ENCODE data around the gene HMGB3.
"Not testable (repeated sequence)": the region's sequence is repeated elsewhere in the genome, so short reads cannot be mapped to it uniquely, and the experiment has no call there.

HMGB3 gene

GRCh38 chrX:150977411-150978162 is 5.5 kb upstream of the HMGB3 start:
- DNase-seq (ENCODE audit: low spot score), result no peak

DNA sequence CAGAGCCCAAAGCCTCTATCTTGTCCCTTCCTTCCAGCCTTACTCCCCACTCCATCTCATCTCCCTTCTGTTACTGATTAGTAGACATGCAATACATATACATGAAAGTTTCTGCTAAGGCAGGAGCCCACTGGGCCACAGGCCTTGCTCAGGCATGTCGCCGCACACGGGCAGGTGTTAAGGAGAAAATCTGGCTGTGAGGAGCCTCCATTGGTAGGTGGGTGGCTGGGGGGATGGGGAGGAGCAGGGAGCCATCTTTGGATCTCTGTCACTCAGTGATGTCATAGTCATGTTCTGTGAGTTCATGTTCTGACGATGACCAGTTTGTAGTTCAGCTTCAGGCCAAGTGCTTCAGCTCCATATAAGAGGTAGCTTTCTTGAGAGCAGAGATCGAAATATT is 2.9 kb upstream of the HMGB3 start:
- DNase-seq (ENCODE audit: low spot score), result no peak

DNA sequence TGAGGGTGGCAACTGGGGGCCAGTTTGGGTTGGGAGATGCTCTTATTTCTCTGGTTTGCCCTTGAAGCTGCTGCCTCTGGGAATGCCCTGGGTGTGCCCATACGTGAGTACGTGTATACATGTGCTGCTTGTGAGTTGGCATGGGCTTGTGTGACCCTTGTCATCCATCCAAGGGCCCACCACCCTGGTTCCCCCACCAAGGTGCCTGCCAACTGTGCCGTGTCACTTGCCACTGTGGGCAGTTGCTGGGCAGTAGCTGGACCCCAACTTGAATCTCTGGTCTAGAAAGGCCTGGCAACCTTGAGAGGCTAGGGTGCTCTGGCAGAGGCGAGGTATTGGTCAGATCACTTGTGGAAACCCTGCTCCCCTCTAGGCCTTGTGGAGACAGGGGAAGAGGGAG is 2.4 kb upstream of the HMGB3 start:
- DNase-seq (ENCODE audit: low spot score), result no peak

GRCh38 chrX:150982235-150982787 is 824 bp upstream of the HMGB3 start:
- DNase-seq (ENCODE audit: low spot score), result no peak

GRCh38 chrX:150983521-150984168 is 510 bp downstream of the HMGB3 start:
- DNase-seq (ENCODE audit: low spot score), result no peak

DNA sequence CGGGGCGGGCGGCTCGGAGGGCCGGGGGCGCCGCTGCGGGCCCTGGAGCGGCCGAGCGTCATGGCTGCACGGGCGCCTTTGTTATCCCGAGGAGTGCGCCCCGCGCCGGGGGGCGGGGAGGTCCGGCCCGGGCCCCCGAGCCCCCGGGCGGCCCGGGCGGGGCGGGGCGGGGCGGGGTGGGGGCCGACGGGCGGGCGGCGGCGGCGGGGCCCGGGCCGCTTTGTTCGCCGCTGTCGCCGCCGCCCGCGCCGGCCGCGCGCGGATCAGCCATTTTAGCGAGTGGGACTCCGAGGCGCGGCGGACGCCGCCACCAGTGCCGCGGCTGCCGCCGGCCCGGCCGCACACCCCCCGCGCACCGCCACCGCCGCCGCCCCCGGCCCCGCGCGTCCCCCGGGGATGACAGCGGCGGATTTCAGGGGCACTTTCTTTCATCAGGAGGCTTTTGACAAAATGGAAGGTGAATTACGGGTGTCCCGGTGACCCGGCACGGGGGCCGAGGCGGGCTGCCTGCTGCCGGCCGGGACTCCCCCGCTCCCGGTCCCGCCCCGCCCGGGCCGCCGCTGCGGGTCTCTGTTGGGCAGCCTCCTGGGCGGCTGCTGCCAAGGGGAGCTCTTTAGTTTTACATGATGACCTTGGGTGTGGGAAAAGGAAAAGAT is 1.2 kb downstream of the HMGB3 start:
- DNase-seq (ENCODE audit: low spot score), result no peak

- DNase-seq (ENCODE audit: low spot score), result not testable (repeated sequence)
Measured at GRCh38 chrX:150987687-150988086, 4.6 kb downstream of the HMGB3 start.

DNA sequence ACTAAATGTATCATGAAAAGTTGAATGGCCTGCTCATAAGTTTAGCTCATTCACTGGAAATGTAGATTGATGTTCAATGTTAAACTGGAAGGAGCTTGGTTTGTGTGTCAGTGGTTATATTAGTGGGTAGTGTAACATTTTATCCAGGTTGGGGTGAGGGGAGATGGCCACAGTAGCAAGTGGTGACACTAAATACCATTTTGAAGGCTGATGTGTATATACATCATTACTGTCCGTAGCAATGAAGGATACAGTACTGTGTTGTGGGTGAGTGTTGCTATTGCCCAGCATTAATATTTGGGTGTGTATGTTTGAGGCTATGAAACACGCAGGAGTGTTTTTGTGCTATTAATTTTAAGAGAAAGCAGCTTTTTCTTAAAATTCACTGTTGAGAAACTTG is 6.3 kb downstream of the HMGB3 start:
- DNase-seq (ENCODE audit: low spot score), result no peak

GRCh38 chrX:150990910-150991309 is 7.8 kb downstream of the HMGB3 start:
- DNase-seq (ENCODE audit: low spot score), result no peak

DNA sequence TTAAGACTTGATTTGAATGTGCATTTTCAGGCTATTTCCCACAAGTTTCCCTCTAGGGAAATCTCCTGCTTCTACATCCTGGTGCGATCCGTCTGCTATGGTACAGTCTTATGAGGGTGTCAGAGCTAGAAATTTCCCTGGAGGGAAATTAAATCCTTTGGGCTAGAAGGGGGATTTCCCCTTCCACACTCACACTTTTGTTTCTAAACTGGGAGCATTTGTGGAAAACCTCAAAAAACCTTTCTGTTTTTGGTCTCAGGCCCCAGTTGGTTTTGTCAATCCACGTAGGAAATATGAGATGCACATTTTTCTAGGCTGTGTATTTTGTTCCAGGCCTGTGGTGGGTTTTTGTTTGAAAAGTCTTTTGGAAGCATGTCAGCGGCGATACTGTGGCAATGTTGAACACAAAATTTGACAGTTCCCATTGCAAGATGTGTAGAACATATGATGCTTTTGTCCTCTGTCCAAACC is 17.8 kb downstream of the HMGB3 start:
- DNase-seq (ENCODE audit: low spot score), result no peak

DNA sequence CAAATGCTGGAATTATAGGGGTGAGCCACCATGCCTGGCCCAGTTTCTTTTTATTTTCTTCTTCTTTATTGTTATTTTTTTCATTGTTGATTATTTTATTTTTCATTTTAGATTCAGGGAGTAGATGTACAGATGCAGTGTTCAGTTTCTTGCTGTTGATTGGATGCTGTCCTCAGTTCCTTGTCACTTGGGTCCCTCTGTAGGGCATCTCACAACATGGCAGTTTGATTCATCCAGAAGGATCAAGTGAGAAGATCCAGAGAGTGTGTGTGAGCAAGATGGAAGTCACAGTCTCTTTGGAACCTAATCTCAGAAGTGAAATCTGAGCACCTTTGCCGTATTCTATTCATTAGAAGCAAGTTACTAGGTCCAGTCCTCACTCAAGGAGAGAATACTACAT is 20.9 kb downstream of the HMGB3 start:
- peak; percentile 70 for DNase-seq (ENCODE audit: low spot score)

- no peak for DNase-seq (ENCODE audit: low spot score)
Measured at GRCh38 chrX:151006410-151007109, 23.4 kb downstream of the HMGB3 start.

- DNase-seq (ENCODE audit: low spot score), result no peak
Measured at GRCh38 chrX:151009582-151009981, 26.4 kb downstream of the HMGB3 start.

DNA sequence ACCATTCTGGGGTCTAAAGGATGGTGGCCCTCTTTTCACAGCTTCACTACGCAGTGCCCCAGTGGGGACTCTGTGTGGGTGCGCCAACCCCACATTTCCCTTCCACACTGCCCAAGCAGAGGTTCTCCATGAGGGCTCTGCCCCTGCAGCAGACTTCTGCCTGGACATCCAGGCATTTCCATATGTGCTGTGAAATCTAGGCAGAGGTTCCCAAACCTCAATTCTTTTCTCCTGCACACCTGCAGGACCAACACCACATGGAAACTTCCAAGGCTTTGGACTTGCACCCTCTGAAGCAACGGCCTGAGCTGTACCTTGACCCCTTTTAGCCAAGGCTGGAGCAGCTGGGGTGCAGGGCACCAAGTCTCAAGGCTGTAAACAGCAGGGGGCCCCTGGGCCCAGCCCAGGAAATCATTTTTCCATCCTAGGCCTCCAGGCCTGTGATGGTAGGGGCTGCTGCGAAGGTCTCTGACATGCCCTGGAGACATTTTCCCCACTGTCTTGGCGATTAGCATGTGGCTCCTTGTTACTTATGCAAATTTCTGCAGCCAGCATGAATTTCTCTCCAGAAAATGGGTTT is 30.1 kb downstream of the HMGB3 start:
- no peak for DNase-seq (ENCODE audit: low spot score)

DNA sequence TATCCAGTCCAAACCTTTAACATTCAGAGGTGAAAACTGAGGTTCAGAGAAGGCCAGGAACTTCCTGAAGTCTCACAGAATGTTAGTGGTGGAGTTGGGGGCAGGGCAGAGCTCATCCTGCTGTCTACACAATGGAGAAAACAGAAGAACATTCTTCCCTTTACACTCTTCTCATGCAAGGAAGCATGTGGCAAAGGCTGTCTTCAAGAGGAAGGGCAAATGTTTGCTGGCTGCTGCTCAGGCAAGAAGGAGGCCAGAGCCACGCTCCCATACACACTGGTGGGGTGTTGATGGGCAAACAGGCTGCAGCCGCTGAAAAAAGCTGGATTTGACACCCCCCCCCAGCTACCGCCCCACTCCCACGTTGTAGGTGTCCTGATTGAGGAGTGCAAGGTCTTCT is 32.5 kb downstream of the HMGB3 start:
- DNase-seq (ENCODE audit: low spot score), result no peak

DNA sequence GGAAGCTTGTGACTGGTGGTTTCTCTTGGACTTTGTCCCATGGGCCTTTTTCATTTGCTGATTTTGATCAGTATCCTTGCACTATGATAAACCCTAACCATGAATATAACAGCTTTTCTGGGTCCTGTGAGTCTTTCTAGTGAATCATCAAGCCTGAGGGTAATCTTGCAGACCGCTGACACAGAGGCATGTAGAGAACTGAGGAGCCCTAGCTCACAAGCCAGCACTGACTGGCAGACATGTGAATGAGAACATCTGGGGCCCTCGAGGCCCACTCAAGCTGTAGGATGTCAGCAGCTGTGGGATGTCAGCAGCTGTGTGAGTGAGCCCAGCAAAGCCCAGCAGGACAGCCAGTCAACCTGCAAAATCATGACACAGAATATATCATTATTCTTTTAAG is 36.7 kb downstream of the HMGB3 start:
- DNase-seq (ENCODE audit: low spot score), result no peak

- DNase-seq (ENCODE audit: low spot score), result no peak
Measured at GRCh38 chrX:151030845-151031244, 47.7 kb downstream of the HMGB3 start.

GRCh38 chrX:151031391-151031975 is 48.3 kb downstream of the HMGB3 start:
- no peak for DNase-seq (ENCODE audit: low spot score)

GRCh38 chrX:151039351-151039750 is 56.2 kb downstream of the HMGB3 start:
- no peak for DNase-seq (ENCODE audit: low spot score)
